ENCODE measurements around the gene TANC1.

Gene TANC1

GRCh38 chr2:159153951-159154350, 185.5 kb downstream of the TANC1 start:
- H3K9me3 ChIP-seq (ENCODE audit: control extremely low read depth in 1 of 5, control insufficient read depth in 4 of 5, insufficient read depth in 2 of 5, low read depth in 1 of 5, low read length in 4 of 5), result no peaks in the 10 kb centered on the region
- CTCF ChIA-PET, result interaction anchor here (0.9 to 10.5 kb wide), 7 partner anchors 9 to 35 kb away, joined by 3 to 80 read pairs (median 8); no protein-coding TSS in a partner anchor
- POLR2A ChIA-PET, result interaction anchor here (0.7 kb wide), 1 partner anchor 10 kb away, joined by 3 read pairs; no protein-coding TSS in a partner anchor
- H3K4me1 ChIP-seq (ENCODE audit: control extremely low read depth in 1 of 4, control insufficient read depth in 4 of 4, insufficient read depth in 4 of 4, low read length in 3 of 4), result peaks cover 34 to 60% (median 42%) of the 10 kb centered on the region in 4 experiments
- no CpG with 5 or more reads among the region's 2 CpGs for WGBS (ENCODE audit: insufficient coverage)
- H3K27me3 ChIP-seq (replicated peaks in 2 of 5; ENCODE audit: control insufficient read depth in 4 of 5, insufficient read depth in 5 of 5, low read length in 4 of 5), result no peaks in the 10 kb centered on the region
- DNase-seq, result no peak
- no peak overlapping the region for H3K4me3 ChIP-seq (ENCODE audit: control insufficient read depth in 1 of 7, extremely low read depth in 1 of 7, insufficient read depth in 4 of 7, low read depth in 2 of 7, low read length in 6 of 7)
- peaks cover 0 to 4% (median 1%) of the 10 kb centered on the region in 4 experiments for H3K36me3 ChIP-seq (ENCODE audit: control insufficient read depth in 4 of 4, insufficient read depth in 4 of 4, low read length in 3 of 4)
- H3K27ac ChIP-seq (ENCODE audit: insufficient read depth in 1 of 2, low read depth in 1 of 2, low read length in 2 of 2, poor library complexity in 1 of 2, severe bottlenecking in 2 of 2), result peak overlapping the region in 1 of 2 experiments; percentile 30

GRCh38 chr2:159154366-159154765, 185.9 kb downstream of the TANC1 start:
- no CpG with 5 or more reads among the region's 1 CpG for WGBS (ENCODE audit: insufficient coverage)
- CTCF ChIA-PET, result interaction anchor here (0.9 to 10.5 kb wide), 8 partner anchors 8 to 35 kb away, joined by 3 to 80 read pairs (median 6); no protein-coding TSS in a partner anchor
- POLR2A ChIA-PET, result interaction anchor here (1.0 kb wide), 1 partner anchor 10 kb away, joined by 5 read pairs; no protein-coding TSS in a partner anchor

GRCh38 chr2:159155320-159155719, 186.9 kb downstream of the TANC1 start:
- DNase-seq, result no peak
- ChIA-PET POLR2A (interaction anchor here (0.6 to 1.0 kb wide), 2 partner anchors 9 to 20 kb away, joined by 4 to 5 read pairs; no protein-coding TSS in a partner anchor), CTCF (interaction anchor here (0.9 to 10.5 kb wide), 7 partner anchors 7 to 25 kb away, joined by 3 to 80 read pairs (median 8); no protein-coding TSS in a partner anchor)
- H3K9me3 ChIP-seq (ENCODE audit: control extremely low read depth in 1 of 5, control insufficient read depth in 4 of 5, insufficient read depth in 2 of 5, low read depth in 1 of 5, low read length in 4 of 5), result no peaks in the 10 kb centered on the region
- WGBS (ENCODE audit: insufficient coverage), result 88% methylated on average over 6 of the region's 6 CpGs
- no peak overlapping the region for H3K4me3 ChIP-seq (ENCODE audit: control insufficient read depth in 1 of 7, extremely low read depth in 1 of 7, insufficient read depth in 4 of 7, low read depth in 2 of 7, low read length in 6 of 7)
- H3K27me3 ChIP-seq (replicated peaks in 2 of 5; ENCODE audit: control insufficient read depth in 4 of 5, insufficient read depth in 5 of 5, low read length in 4 of 5), result no peaks in the 10 kb centered on the region
- H3K27ac ChIP-seq (ENCODE audit: insufficient read depth in 1 of 2, low read depth in 1 of 2, low read length in 2 of 2, poor library complexity in 1 of 2, severe bottlenecking in 2 of 2), result no peak overlapping the region
- H3K4me1 ChIP-seq (ENCODE audit: control extremely low read depth in 1 of 4, control insufficient read depth in 4 of 4, insufficient read depth in 4 of 4, low read length in 3 of 4), result peaks cover 24 to 54% (median 37%) of the 10 kb centered on the region in 4 experiments
- peaks cover 0 to 4% (median 1%) of the 10 kb centered on the region in 4 experiments for H3K36me3 ChIP-seq (ENCODE audit: control insufficient read depth in 4 of 4, insufficient read depth in 4 of 4, low read length in 3 of 4)

More at GRCh38 chr2:159154366-159154765, 185.9 kb downstream of the TANC1 start:
- Histone ChIP-seq H3K9me3 (ENCODE audit: control extremely low read depth in 1 of 5, control insufficient read depth in 4 of 5, insufficient read depth in 2 of 5, low read depth in 1 of 5, low read length in 4 of 5) (no peaks in the 10 kb centered on the region), H3K27ac (ENCODE audit: insufficient read depth in 1 of 2, low read depth in 1 of 2, low read length in 2 of 2, poor library complexity in 1 of 2, severe bottlenecking in 2 of 2) (peak overlapping the region in 1 of 2 experiments; percentile 25), H3K4me3 (ENCODE audit: control insufficient read depth in 1 of 7, extremely low read depth in 1 of 7, insufficient read depth in 4 of 7, low read depth in 2 of 7, low read length in 6 of 7) (no peak overlapping the region), H3K4me1 (ENCODE audit: control extremely low read depth in 1 of 4, control insufficient read depth in 4 of 4, insufficient read depth in 4 of 4, low read length in 3 of 4) (peaks cover 33 to 60% (median 42%) of the 10 kb centered on the region in 4 experiments), H3K27me3 (replicated peaks in 2 of 5; ENCODE audit: control insufficient read depth in 4 of 5, insufficient read depth in 5 of 5, low read length in 4 of 5) (no peaks in the 10 kb centered on the region), H3K36me3 (ENCODE audit: control insufficient read depth in 4 of 4, insufficient read depth in 4 of 4, low read length in 3 of 4) (peaks cover 0 to 4% (median 1%) of the 10 kb centered on the region in 4 experiments)
- DNase-seq, result no peak

GRCh38 chr2:159155791-159156190, 187.4 kb downstream of the TANC1 start:
- WGBS (ENCODE audit: insufficient coverage), result no CpG with 5 or more reads among the region's 1 CpG
- Histone ChIP-seq H3K9me3 (ENCODE audit: control extremely low read depth in 1 of 5, control insufficient read depth in 4 of 5, insufficient read depth in 2 of 5, low read depth in 1 of 5, low read length in 4 of 5) (no peaks in the 10 kb centered on the region), H3K27ac (ENCODE audit: insufficient read depth in 1 of 2, low read depth in 1 of 2, low read length in 2 of 2, poor library complexity in 1 of 2, severe bottlenecking in 2 of 2) (no peak overlapping the region), H3K36me3 (ENCODE audit: control insufficient read depth in 4 of 4, insufficient read depth in 4 of 4, low read length in 3 of 4) (peaks cover 0 to 2% (median 1%) of the 10 kb centered on the region in 4 experiments), H3K4me1 (ENCODE audit: control extremely low read depth in 1 of 4, control insufficient read depth in 4 of 4, insufficient read depth in 4 of 4, low read length in 3 of 4) (peaks cover 21 to 56% (median 39%) of the 10 kb centered on the region in 4 experiments), H3K4me3 (ENCODE audit: control insufficient read depth in 1 of 7, extremely low read depth in 1 of 7, insufficient read depth in 4 of 7, low read depth in 2 of 7, low read length in 6 of 7) (no peak overlapping the region), H3K27me3 (replicated peaks in 2 of 5; ENCODE audit: control insufficient read depth in 4 of 5, insufficient read depth in 5 of 5, low read length in 4 of 5) (no peaks in the 10 kb centered on the region)
- DNase-seq, result no peak
- POLR2A ChIA-PET, result interaction anchor here (0.6 kb wide), 1 partner anchor 20 kb away, joined by 4 read pairs; no protein-coding TSS in a partner anchor
- CTCF ChIA-PET, result interaction anchor here (2.1 to 10.5 kb wide), 4 partner anchors 7 to 25 kb away, joined by 8 to 80 read pairs (median 8); no protein-coding TSS in a partner anchor

- no peak for DNase-seq
- H3K27me3 ChIP-seq (replicated peaks in 2 of 5; ENCODE audit: control insufficient read depth in 4 of 5, insufficient read depth in 5 of 5, low read length in 4 of 5), result no peaks in the 10 kb centered on the region
- peaks cover 21 to 59% (median 44%) of the 10 kb centered on the region in 4 experiments for H3K4me1 ChIP-seq (ENCODE audit: control extremely low read depth in 1 of 4, control insufficient read depth in 4 of 4, insufficient read depth in 4 of 4, low read length in 3 of 4)
- H3K27ac ChIP-seq (ENCODE audit: insufficient read depth in 1 of 2, low read depth in 1 of 2, low read length in 2 of 2, poor library complexity in 1 of 2, severe bottlenecking in 2 of 2), result no peak overlapping the region
- H3K36me3 ChIP-seq (ENCODE audit: control insufficient read depth in 4 of 4, insufficient read depth in 4 of 4, low read length in 3 of 4), result peaks cover 0 to 2% (median 0%) of the 10 kb centered on the region in 4 experiments
- H3K9me3 ChIP-seq (ENCODE audit: control extremely low read depth in 1 of 5, control insufficient read depth in 4 of 5, insufficient read depth in 2 of 5, low read depth in 1 of 5, low read length in 4 of 5), result no peaks in the 10 kb centered on the region
- 95% methylated on average over 8 of the region's 8 CpGs for WGBS (ENCODE audit: insufficient coverage)
- H3K4me3 ChIP-seq (ENCODE audit: control insufficient read depth in 1 of 7, extremely low read depth in 1 of 7, insufficient read depth in 4 of 7, low read depth in 2 of 7, low read length in 6 of 7), result no peak overlapping the region
- ChIA-PET CTCF (interaction anchor here (1.0 to 10.5 kb wide), 5 partner anchors 6 to 30 kb away, joined by 3 to 80 read pairs (median 8); no protein-coding TSS in a partner anchor), POLR2A (no interaction called here)
These were observed 188.4 kb downstream of the TANC1 start for GRCh38 chr2:159156834-159157233.

- Histone ChIP-seq H3K9me3 (ENCODE audit: control extremely low read depth in 1 of 5, control insufficient read depth in 4 of 5, insufficient read depth in 2 of 5, low read depth in 1 of 5, low read length in 4 of 5) (no peaks in the 10 kb centered on the region), H3K4me1 (ENCODE audit: control extremely low read depth in 1 of 4, control insufficient read depth in 4 of 4, insufficient read depth in 4 of 4, low read length in 3 of 4) (peaks cover 21 to 59% (median 44%) of the 10 kb centered on the region in 4 experiments), H3K27me3 (replicated peaks in 2 of 5; ENCODE audit: control insufficient read depth in 4 of 5, insufficient read depth in 5 of 5, low read length in 4 of 5) (no peaks in the 10 kb centered on the region), H3K36me3 (ENCODE audit: control insufficient read depth in 4 of 4, insufficient read depth in 4 of 4, low read length in 3 of 4) (peaks cover 0 to 2% (median 0%) of the 10 kb centered on the region in 4 experiments), H3K27ac (ENCODE audit: insufficient read depth in 1 of 2, low read depth in 1 of 2, low read length in 2 of 2, poor library complexity in 1 of 2, severe bottlenecking in 2 of 2) (peak overlapping the region in 1 of 2 experiments; percentile 46), H3K4me3 (ENCODE audit: control insufficient read depth in 1 of 7, extremely low read depth in 1 of 7, insufficient read depth in 4 of 7, low read depth in 2 of 7, low read length in 6 of 7) (peak overlapping the region in 1 of 7 experiments; percentile 8)
- POLR2A ChIA-PET, result no interaction called here
- whole genome bisulfite sequencing (ENCODE audit: insufficient coverage), result 34% methylated on average over 9 of the region's 12 CpGs
- DNase-seq, result peak in 1 of 3 donors; percentile 38
- CTCF ChIA-PET, result interaction anchor here (1.0 to 2.1 kb wide), 3 partner anchors 10 to 29 kb away, joined by 3 to 8 read pairs (median 5); no protein-coding TSS in a partner anchor
These were observed 189.1 kb downstream of the TANC1 start for GRCh38 chr2:159157361-159158209.

Measured in common myeloid progenitor, CD34-positive (primary cell).